HL-60 (cell line): ENCODE measurements around the gene VILL.

Experiments used
- CTCF ChIP-seq: IDR thresholded peaks from one replicate; pipeline ENCODE4 v1.5.1; 2011; ENCODE audit warnings: low read length, control low read depth, inconsistent platforms; ENCODE audit not compliant: insufficient read depth
- GABPA ChIP-seq: IDR thresholded peaks from 2 replicates; pipeline ENCODE4 v1.6.1; 2012; ENCODE audit warnings: low read depth
- POLR2AphosphoS5 ChIP-seq: IDR thresholded peaks from 2 replicates; pipeline ENCODE4 v1.6.1; 2012; ENCODE audit warnings: low read depth
- REST ChIP-seq: IDR thresholded peaks from 2 replicates; pipeline ENCODE4 v1.6.1; 2012; ENCODE audit warnings: low read depth; ENCODE audit not compliant: insufficient replicate concordance

DNA sequence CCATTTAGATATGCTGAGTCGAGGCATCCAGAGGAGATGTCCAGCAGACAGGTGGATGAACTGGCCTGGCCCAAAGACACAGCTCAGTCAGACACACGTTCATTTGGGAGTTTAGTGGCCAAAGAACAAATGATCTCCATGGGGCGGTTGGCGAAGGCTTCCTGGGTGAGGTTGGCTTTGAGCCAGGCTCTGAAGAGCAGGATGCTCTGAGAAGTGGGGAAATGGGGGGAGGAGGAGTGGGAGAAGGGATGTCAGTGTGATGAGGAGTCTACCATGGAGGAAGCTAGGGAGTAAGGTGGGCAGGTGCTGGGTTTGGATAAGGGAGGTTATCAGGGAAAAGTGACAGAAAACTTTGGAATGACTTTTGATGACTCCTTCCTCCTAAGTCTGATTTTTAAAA, 47.5 kb upstream of the VILL start:
- no peak for TF ChIP-seq CTCF
- no peak for TF ChIP-seq REST
- no peak for TF ChIP-seq POLR2AphosphoS5
- no peak for TF ChIP-seq GABPA
